NCI-H510A (cell line): ENCODE results near the gene PRL.

Experiments
- DNase-seq: peaks from one replicate; lab custom pipeline; 2025; lab: John Stamatoyannopoulos, UW

Gene PRL

DNA sequence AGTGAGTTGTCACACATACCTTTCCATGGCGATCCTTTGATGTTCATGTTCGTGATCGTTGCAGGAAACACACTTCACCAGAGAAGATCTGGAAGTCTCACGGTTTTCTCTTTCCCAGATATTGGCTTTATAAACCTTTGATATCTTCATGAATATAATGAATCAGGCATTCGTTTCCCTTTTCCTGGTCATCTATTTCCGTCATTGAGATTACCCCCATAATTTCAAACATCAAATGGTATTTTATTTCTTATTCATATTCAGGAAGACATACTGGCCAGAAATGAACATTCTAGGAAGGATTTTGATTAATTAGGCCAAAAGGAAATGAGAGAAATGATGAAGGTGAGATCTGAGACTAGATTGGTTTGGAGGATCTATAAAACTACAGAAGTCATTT, at the start of gene PRL:
TSS of gene PRL (minus strand) at position 101 of the 400 bp plus-strand sequence. CDS start at position 47, 54 bp downstream.
- DNase-seq: no peak

- DNase-seq: no peak
These were observed 47.0 kb upstream of the PRL start for GRCh38 chr6:22343864-22344263.

DNA sequence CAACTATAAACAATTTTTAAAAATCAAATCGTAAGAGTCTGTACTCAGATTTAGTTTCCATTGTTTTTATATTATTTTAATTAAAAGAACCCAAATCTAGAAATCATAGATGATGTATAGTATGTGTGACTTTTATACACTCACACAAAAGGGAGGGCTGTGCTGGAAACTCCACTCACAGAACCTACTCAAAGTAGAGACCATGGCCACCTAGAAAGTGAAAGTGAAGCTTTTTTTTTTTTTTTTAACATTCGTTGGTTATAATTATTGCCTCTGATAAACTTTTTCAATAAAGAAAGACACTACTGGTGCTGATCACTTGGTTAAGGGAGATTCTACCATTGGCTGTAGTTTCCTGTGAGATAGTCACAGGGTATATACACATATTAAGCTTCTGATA, 37.9 kb upstream of the PRL start:
- no peak for DNase-seq

- no peak for DNase-seq
These were observed 37.0 kb upstream of the PRL start for GRCh38 chr6:22333802-22334201.

- DNase-seq: no peak
These were observed 35.9 kb upstream of the PRL start for GRCh38 chr6:22332711-22333110.

DNA sequence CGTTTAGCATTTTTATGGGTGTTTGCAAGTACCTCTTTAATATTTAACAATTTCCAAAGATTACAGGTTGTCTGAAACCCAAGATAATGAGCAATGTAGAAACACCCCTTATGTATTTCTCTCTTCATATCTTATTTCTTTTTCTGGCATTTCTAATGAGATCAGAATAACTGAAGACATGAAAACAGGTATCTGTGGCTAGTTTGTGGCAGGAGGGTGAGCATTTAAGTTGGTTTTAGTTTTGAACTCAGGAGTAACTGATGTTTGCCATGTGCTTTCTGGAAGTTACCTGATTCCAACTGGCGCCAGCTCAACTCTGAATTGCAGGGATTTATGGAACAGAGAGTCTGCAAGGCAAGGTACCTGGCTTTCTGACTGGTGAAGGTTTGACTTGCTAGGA, 35.4 kb upstream of the PRL start:
- DNase-seq: no peak

GRCh38 chr6:22330941-22331340, 34.1 kb upstream of the PRL start:
- no peak for DNase-seq

DNA sequence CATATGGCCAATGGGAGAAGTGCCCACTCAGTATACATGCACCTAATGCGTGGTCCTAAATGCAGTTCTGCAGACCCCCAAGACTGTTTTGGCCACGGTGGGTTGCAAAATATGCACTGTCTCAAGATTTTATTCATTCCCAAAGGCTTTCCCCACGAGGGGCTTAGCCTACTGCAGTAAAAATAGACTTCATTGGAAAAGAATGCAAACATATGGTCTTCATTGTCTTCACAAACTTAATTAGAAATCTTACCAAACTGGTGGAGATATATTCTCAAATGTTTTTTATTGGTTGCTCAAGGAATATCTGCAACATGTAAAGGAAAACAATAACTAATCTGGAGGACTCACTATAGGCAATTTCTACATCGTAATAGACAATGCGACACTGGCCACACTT, 31.6 kb upstream of the PRL start:
- no peak for DNase-seq

GRCh38 chr6:22327881-22328280, 31.0 kb upstream of the PRL start:
- no peak for DNase-seq

DNA sequence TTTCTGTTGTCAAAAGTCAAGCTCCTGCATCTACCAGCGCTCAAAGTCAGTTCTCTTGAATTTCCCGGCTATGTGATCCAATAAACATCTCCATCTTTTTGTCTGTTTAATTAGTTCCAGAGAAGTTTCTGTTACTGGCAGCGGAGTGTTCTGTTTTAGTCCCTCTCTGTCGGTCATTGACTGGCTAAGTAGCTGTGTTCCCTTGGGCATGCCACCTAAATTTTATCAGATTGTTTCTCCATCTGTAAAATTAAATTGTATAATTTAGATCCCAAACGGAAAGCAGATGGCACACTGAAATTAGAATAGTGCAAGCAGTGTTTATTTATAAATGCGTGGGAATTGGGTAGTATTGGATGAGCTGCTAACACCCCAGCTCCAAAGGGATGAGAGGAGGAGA, 29.7 kb upstream of the PRL start:
- no peak for DNase-seq

DNA sequence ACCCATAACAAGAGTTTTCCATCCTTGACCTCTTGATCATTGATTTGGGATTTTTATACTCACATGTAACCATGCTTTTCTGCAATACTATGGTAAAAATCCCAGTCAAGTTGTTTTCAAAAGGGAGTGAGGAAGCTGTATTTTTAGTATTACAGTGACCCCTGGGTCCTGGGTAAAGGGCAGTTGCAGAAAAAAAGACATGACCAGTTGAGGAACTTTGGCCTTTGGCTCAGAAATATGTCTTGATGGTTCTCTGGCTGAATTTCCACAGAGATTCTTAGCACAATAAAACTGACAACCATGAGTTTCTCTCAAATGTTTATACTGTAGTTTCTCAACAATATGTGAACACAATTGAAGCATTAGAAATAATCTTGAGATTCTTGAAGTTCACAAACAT, 28.6 kb upstream of the PRL start:
- no peak for DNase-seq

DNA sequence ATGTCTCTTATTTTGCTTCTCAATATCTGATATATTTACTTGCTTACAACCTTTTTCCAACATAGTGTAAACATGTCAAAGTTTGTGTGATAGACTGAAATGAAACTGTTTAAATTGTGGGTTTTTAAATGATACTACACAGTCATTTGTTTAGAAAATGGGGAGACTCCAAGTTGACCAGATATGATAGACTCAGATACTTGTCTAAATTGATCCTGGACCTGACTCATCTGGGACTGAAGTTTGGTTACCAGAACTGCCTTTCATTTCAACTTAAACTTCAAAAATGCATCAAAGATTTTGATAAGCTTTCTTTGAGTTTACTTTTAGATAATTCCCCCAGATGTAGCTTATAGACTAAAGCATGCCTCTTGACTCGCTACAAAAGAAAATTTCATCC, 27.0 kb upstream of the PRL start:
- no peak for DNase-seq

GRCh38 chr6:22322103-22323030, 25.5 kb upstream of the PRL start:
- no peak for DNase-seq

DNA sequence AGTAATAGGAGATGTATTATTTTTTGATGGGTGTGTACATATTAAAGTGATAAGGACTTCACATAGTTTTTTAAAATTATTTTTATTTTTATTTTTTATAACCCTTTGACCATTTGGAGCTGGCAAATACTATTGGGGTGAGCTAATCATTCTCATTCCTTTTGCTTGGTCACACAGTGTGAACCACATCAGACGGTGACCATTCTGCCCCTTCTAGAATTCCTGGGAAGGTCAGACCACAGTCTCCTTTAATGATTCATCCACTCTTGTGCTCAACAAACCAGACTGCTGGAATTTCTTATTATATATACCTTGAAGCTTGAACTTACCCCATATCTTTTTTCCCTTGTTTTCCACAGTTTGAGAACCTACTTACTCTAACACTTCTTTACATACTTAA, 23.9 kb upstream of the PRL start:
- DNase-seq: no peak

- no peak for DNase-seq
These were observed 21.6 kb upstream of the PRL start for GRCh38 chr6:22318404-22318803.

GRCh38 chr6:22313796-22314195, 17.0 kb upstream of the PRL start:
- DNase-seq: no peak

DNA sequence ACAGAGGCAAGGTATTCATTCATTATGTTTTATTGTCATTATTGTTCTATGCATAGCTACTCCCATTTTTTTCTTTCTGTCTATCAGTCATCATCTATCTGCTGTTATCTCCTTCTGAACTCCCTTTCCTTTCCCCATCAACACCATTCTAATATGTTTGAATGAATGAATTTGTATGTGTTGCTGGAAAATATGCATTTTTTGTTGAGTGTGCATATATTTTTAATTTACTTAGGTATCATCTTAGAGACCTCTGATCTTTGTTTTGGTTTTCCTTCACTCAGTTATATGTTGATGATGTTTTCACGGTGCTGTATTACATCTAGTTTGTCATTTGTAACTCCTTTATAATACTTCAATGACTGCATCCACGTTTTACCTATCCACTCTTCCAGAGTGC, 12.1 kb upstream of the PRL start:
- no peak for DNase-seq

- no peak for DNase-seq
These were observed 10.1 kb upstream of the PRL start for GRCh38 chr6:22306741-22307466.

- DNase-seq: no peak
These were observed 6.0 kb upstream of the PRL start for GRCh38 chr6:22302838-22303237.

DNA sequence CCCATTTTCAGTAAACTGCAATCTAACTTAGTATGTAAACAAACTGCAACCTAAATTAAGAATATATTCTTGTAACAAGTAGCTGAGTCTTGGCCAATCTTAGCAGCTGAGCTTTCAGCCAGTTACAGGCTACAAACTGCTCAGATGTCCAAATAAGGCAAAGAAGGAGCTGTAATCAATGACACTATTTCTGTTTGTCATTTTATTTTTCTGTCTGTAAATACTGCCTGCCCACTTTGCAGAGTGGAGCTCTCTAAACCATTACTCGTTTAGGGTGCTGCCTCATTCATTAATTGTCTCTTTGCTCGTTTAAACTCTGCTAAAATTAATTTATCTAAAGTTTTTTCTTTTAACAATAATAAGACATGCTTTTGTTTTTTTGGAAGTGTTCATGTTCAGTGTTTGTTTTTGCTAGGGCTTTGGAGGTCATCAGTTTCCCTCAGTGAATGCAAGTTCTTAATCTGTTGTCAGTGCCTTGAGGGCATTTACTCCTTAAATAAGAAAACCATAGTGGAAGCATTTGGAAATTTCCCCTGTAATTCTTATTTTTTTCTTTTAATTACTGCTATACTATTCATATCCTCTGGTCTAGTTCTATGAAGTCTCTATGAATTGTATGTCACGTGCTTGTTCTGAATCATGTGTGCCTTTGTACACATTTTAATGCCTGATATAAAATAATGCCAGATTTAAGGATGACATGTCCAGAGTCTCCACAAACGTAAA, 3.6 kb upstream of the PRL start:
- no peak for DNase-seq

GRCh38 chr6:22298475-22298890, 1.6 kb upstream of the PRL start:
- no peak for DNase-seq

- DNase-seq: no peak
These were observed 769 bp downstream of the PRL start for GRCh38 chr6:22296067-22296466.

DNA sequence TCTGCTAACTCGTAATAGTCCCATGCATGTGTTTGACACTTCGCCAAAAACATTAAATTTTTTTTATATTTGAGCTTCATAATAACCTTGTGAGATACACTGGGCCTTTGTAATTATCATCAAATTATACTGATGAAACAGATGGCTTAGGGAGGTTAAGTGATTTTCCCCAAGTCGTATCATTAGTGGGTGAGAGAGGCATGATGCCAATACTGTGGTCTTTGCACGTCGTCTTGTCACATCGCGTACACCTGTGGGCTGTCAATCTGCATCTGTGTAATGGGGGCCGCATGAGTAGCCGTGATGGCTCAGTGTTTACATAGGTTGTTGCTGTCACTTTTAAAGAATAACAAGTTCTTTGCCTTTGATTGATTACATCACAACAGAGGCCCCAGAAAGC, 1.7 kb downstream of the PRL start:
- no peak for DNase-seq
